Trophoblast cell (in vitro differentiated cells and primary cell): ENCODE results near the gene SNX27.

Source experiments
- DNase-seq, 2 donors: peaks; one replicate each; pipeline ENCODE4 v3.0.0-alpha.2; 2016
- H2AFZ ChIP-seq: 2 replicates; pipeline ENCODE4 v1.6.1; 2013; ENCODE audit warnings: low read length, moderate library complexity, mild to moderate bottlenecking; ENCODE audit not compliant: insufficient read depth, poor library complexity
- H2AK5ac ChIP-seq: 2 replicates; pipeline ENCODE4 v1.6.1; 2013; ENCODE audit warnings: mild to moderate bottlenecking, low read length
- H2BK120ac ChIP-seq: 2 replicates; pipeline ENCODE4 v1.6.1; 2013; ENCODE audit warnings: low read length, mild to moderate bottlenecking, moderate library complexity; ENCODE audit not compliant: insufficient read depth, poor library complexity
- H2BK12ac ChIP-seq: 2 replicates; pipeline ENCODE4 v1.6.1; 2013; ENCODE audit warnings: mild to moderate bottlenecking, low read length, moderate library complexity
- H2BK5ac ChIP-seq: 2 replicates; pipeline ENCODE4 v1.6.1; 2013; ENCODE audit warnings: low read length, low read depth, moderate library complexity, mild to moderate bottlenecking; ENCODE audit not compliant: poor library complexity
- H3K14ac ChIP-seq: 2 replicates; pipeline ENCODE4 v1.6.1; 2013; ENCODE audit warnings: mild to moderate bottlenecking, low read length
- H3K18ac ChIP-seq: 2 replicates; pipeline ENCODE4 v1.6.1; 2013; ENCODE audit warnings: mild to moderate bottlenecking, low read length
- H3K23ac ChIP-seq: 2 replicates; pipeline ENCODE4 v1.6.1; 2013; ENCODE audit warnings: low read length
- H3K27ac ChIP-seq: 2 replicates; pipeline ENCODE4 v1.5.1; 2013; ENCODE audit warnings: low read depth, mild to moderate bottlenecking, inconsistent platforms, low read length, moderate library complexity
- H3K27me3 ChIP-seq: 2 replicates; pipeline ENCODE4 v1.6.1; 2013; ENCODE audit warnings: inconsistent platforms, mild to moderate bottlenecking, low read length, moderate library complexity; ENCODE audit not compliant: insufficient read depth
- H3K36me3 ChIP-seq, 2 experiments: 1 replicate in 1 of 2; 2 replicates in 1 of 2; pipeline ENCODE4 v1.6.1; 2013; ENCODE audit warnings: low read length in 2 of 2, mild to moderate bottlenecking in 2 of 2, moderate library complexity in 1 of 2; ENCODE audit not compliant: insufficient read depth in 2 of 2, control insufficient read depth in 1 of 2
- H3K4ac ChIP-seq: 2 replicates; pipeline ENCODE4 v1.6.1; 2013; ENCODE audit warnings: low read depth, mild to moderate bottlenecking, low read length, moderate library complexity
- H3K4me1 ChIP-seq, 2 experiments: 1 replicate in 1 of 2; 2 replicates in 1 of 2; pipeline ENCODE4 v1.6.1; 2013; ENCODE audit warnings: low read length in 2 of 2, mild to moderate bottlenecking in 2 of 2, moderate library complexity in 1 of 2; ENCODE audit not compliant: insufficient read depth in 2 of 2, control insufficient read depth in 1 of 2
- H3K4me2 ChIP-seq: 2 replicates; pipeline ENCODE4 v1.6.1; 2013; ENCODE audit warnings: inconsistent platforms, mild to moderate bottlenecking, low read length, moderate library complexity
- H3K4me3 ChIP-seq: 2 replicates; pipeline ENCODE4 v1.5.1; 2013; ENCODE audit warnings: mild to moderate bottlenecking, low read depth, low read length, inconsistent platforms
- H3K79me1 ChIP-seq: one replicate; pipeline ENCODE4 v1.6.1; 2013; ENCODE audit warnings: low read length
- H3K79me2 ChIP-seq: 2 replicates; pipeline ENCODE4 v1.6.1; 2013; ENCODE audit warnings: low read length, mild to moderate bottlenecking; ENCODE audit not compliant: control insufficient read depth, insufficient read depth, poor library complexity
- H3K9ac ChIP-seq: 2 replicates; pipeline ENCODE4 v1.6.1; 2013; ENCODE audit warnings: mild to moderate bottlenecking, low read length
- H3K9me3 ChIP-seq: 2 replicates; pipeline ENCODE4 v1.6.1; 2013; ENCODE audit warnings: low read depth, mild to moderate bottlenecking, control low read depth, inconsistent platforms, low read length; ENCODE audit not compliant: insufficient read depth
- H4K12ac ChIP-seq: 2 replicates; pipeline ENCODE4 v1.6.1; 2013; ENCODE audit warnings: low read depth, mild to moderate bottlenecking, low read length, moderate library complexity
- H4K8ac ChIP-seq: 2 replicates; pipeline ENCODE4 v1.6.1; 2013; ENCODE audit warnings: low read depth, mild to moderate bottlenecking, low read length, moderate library complexity
- H4K91ac ChIP-seq: one replicate; pipeline ENCODE4 v1.6.1; 2013; ENCODE audit warnings: low read depth, mild to moderate bottlenecking, low read length, moderate library complexity
- WGBS: extraction: QIAGEN DNeasy Blood & Tissue Kit; methylation state at CpG from one replicate; pipeline ENCODE4 v1.1.7; 2013; ENCODE audit warnings: missing lambda C conversion rate; ENCODE audit not compliant: insufficient read length, insufficient coverage; ENCODE audit errors: extremely low coverage; 5-methylcytosine and 5-hydroxymethylcytosine counted together

SNX27 gene

GRCh38 chr1:151624783-151625182, 12.9 kb downstream of the SNX27 start:
- Histone ChIP-seq H2AK5ac (no peak overlapping the region), H3K9me3 (no peaks in the 10 kb centered on the region), H4K8ac (no peak overlapping the region), H2AFZ (no peak overlapping the region), H2BK120ac (no peak overlapping the region), H3K27me3 (no peaks in the 10 kb centered on the region), H2BK12ac (no peak overlapping the region), H3K79me1 (no peaks in the 10 kb centered on the region), H3K36me3 (peaks cover 0 to 3% of the 10 kb centered on the region in 2 experiments), H3K4me3 (no peak overlapping the region), H3K27ac (no peak overlapping the region), H3K79me2 (peaks cover 3% of the 10 kb centered on the region), H4K12ac (no peak overlapping the region), H3K9ac (no peak overlapping the region), H3K4me1 (no peaks in the 10 kb centered on the region), H3K4me2 (no peak overlapping the region), H2BK5ac (no peak overlapping the region), H4K91ac (no peak overlapping the region), H3K4ac (no peak overlapping the region), H3K14ac (no peak overlapping the region), H3K18ac (no peak overlapping the region), H3K23ac (no peak overlapping the region)
- WGBS: no CpG with 5 or more reads among the region's 3 CpGs
- peak in 1 of 2 donors; percentile 65 for DNase-seq

GRCh38 chr1:151626740-151627334, 15.0 kb downstream of the SNX27 start:
- WGBS: no CpG with 5 or more reads among the region's 3 CpGs
- Histone ChIP-seq H3K9ac (no peak overlapping the region), H3K36me3 (peaks cover 0 to 3% of the 10 kb centered on the region in 2 experiments), H2BK120ac (no peak overlapping the region), H3K4ac (no peak overlapping the region), H3K4me1 (no peaks in the 10 kb centered on the region), H4K12ac (no peak overlapping the region), H2AFZ (no peak overlapping the region), H3K23ac (no peak overlapping the region), H3K27ac (no peak overlapping the region), H3K4me2 (no peak overlapping the region), H2BK5ac (no peak overlapping the region), H3K27me3 (no peaks in the 10 kb centered on the region), H4K8ac (no peak overlapping the region), H3K14ac (no peak overlapping the region), H2BK12ac (no peak overlapping the region), H3K79me1 (no peaks in the 10 kb centered on the region), H3K79me2 (peaks cover 3% of the 10 kb centered on the region), H2AK5ac (no peak overlapping the region), H4K91ac (no peak overlapping the region), H3K9me3 (no peaks in the 10 kb centered on the region), H3K4me3 (no peak overlapping the region), H3K18ac (no peak overlapping the region)
- no peak for DNase-seq

- no peak overlapping the region for H4K8ac ChIP-seq
- no peaks in the 10 kb centered on the region for H3K79me2 ChIP-seq
- H3K9ac ChIP-seq: no peak overlapping the region
- no peak for DNase-seq
- H2BK12ac ChIP-seq: no peak overlapping the region
- H3K4me2 ChIP-seq: no peak overlapping the region
- no peaks in the 10 kb centered on the region for H3K79me1 ChIP-seq
- H3K18ac ChIP-seq: no peak overlapping the region
- H3K9me3 ChIP-seq: no peaks in the 10 kb centered on the region
- H3K4me3 ChIP-seq: no peak overlapping the region
- H4K12ac ChIP-seq: no peak overlapping the region
- H3K14ac ChIP-seq: no peak overlapping the region
- H2AK5ac ChIP-seq: no peak overlapping the region
- WGBS: no CpG with 5 or more reads among the region's 9 CpGs
- H2BK120ac ChIP-seq: no peak overlapping the region
- no peak overlapping the region for H2AFZ ChIP-seq
- no peaks in the 10 kb centered on the region for H3K4me1 ChIP-seq
- H3K27me3 ChIP-seq: no peaks in the 10 kb centered on the region
- no peak overlapping the region for H2BK5ac ChIP-seq
- no peak overlapping the region for H3K4ac ChIP-seq
- no peak overlapping the region for H3K27ac ChIP-seq
- peaks cover 0 to 3% of the 10 kb centered on the region in 2 experiments for H3K36me3 ChIP-seq
- H4K91ac ChIP-seq: no peak overlapping the region
- no peak overlapping the region for H3K23ac ChIP-seq
Measured at GRCh38 chr1:151629278-151629677, 17.4 kb downstream of the SNX27 start.

GRCh38 chr1:151635479-151636072, 23.7 kb downstream of the SNX27 start:
- no peak for DNase-seq
- Histone ChIP-seq H3K9me3 (no peaks in the 10 kb centered on the region), H2AK5ac (no peak overlapping the region), H3K27me3 (no peaks in the 10 kb centered on the region), H3K27ac (no peak overlapping the region), H3K79me1 (no peaks in the 10 kb centered on the region), H4K12ac (no peak overlapping the region), H3K4me1 (no peaks in the 10 kb centered on the region), H3K14ac (no peak overlapping the region), H2BK120ac (no peak overlapping the region), H2BK5ac (no peak overlapping the region), H3K79me2 (no peaks in the 10 kb centered on the region), H3K18ac (no peak overlapping the region), H3K4ac (no peak overlapping the region), H4K8ac (no peak overlapping the region), H3K9ac (no peak overlapping the region), H3K4me2 (no peak overlapping the region), H4K91ac (no peak overlapping the region), H2AFZ (no peak overlapping the region), H2BK12ac (no peak overlapping the region), H3K23ac (no peak overlapping the region), H3K4me3 (no peak overlapping the region), H3K36me3 (peaks cover 0 to 2% of the 10 kb centered on the region in 2 experiments)
- no CpG with 5 or more reads among the region's 2 CpGs for WGBS
